Adrenal gland (tissue), 5 donors: ENCODE results near the gene TRIP11.

Source experiments
- CTCF ChIP-seq, 6 experiments: fragments of 450-650 bp in 4 of 6; fragments of 200-600 bp in 2 of 6; sonication (generic) in 1 of 6; IDR thresholded peaks; 1 replicate in 5 of 6; 2 replicates in 1 of 6; pipeline versions ENCODE4 v1.5.1 to v1.8.0; 2016 to 2021; ENCODE audit warnings: antibody characterized with exemption in 6 of 6, mild to moderate bottlenecking in 2 of 6, moderate library complexity in 1 of 6
- POLR2A ChIP-seq, 2 donors: fragments of 450-650 bp; IDR thresholded peaks; one replicate each; pipeline ENCODE4 v1.6.1; 2017; ENCODE audit warnings: antibody characterized with exemption in 2 of 2, mild to moderate bottlenecking in 2 of 2, moderate library complexity in 1 of 2
- donor health status: DM: no; HTN: no; CAD: no.

GRCh38 chr14:91983588-91983987, 56.3 kb downstream of the TRIP11 start:
- TF ChIP-seq CTCF (IDR thresholded peaks at IDR 0.05) = no peak
- no peak for TF ChIP-seq POLR2A (IDR thresholded peaks at IDR 0.05)
